NCI-H187 treated with DMSO at 0.1 percent for 48 hours (cell line): ENCODE data around the gene NEK7.
"Not testable (repeated sequence)": the region's sequence is repeated elsewhere in the genome, so short reads cannot be mapped to it uniquely, and the experiment has no call there.

Experiments
- DNase-seq: peaks from one replicate; lab custom pipeline; 2025; lab: John Stamatoyannopoulos, UW

Gene NEK7

GRCh38 chr1:198290089-198290683 lies 133.4 kb downstream of the NEK7 start:
- no peak for DNase-seq

GRCh38 chr1:198291036-198291435 lies 134.2 kb downstream of the NEK7 start:
- DNase-seq, result no peak

- DNase-seq, result no peak
These were observed 135.1 kb downstream of the NEK7 start for GRCh38 chr1:198291924-198292323.

- DNase-seq, result no peak
These were observed 138.4 kb downstream of the NEK7 start for GRCh38 chr1:198295225-198295624.

GRCh38 chr1:198295971-198296370 lies 139.2 kb downstream of the NEK7 start:
- no peak for DNase-seq

- no peak for DNase-seq
These were observed 140.5 kb downstream of the NEK7 start for GRCh38 chr1:198297281-198297680.

GRCh38 chr1:198298640-198299039 lies 141.8 kb downstream of the NEK7 start:
- DNase-seq, result no peak

- no peak for DNase-seq
These were observed 143.7 kb downstream of the NEK7 start for GRCh38 chr1:198300451-198300850.

- no peak for DNase-seq
These were observed 147.6 kb downstream of the NEK7 start for GRCh38 chr1:198304431-198304830.

GRCh38 chr1:198314817-198315216 lies 158.0 kb downstream of the NEK7 start:
- DNase-seq, result not testable (repeated sequence)

- DNase-seq, result not testable (repeated sequence)
These were observed 158.5 kb downstream of the NEK7 start for GRCh38 chr1:198315331-198315730.

GRCh38 chr1:198316546-198317100 lies 159.8 kb downstream of the NEK7 start:
- DNase-seq, result no peak

- no peak for DNase-seq
These were observed 161.3 kb downstream of the NEK7 start for GRCh38 chr1:198318085-198318484.

GRCh38 chr1:198320759-198321158 lies 164.0 kb downstream of the NEK7 start:
- DNase-seq, result no peak

GRCh38 chr1:198326232-198326631 lies 169.4 kb downstream of the NEK7 start:
- DNase-seq, result no peak

GRCh38 chr1:198326915-198327314 lies 170.1 kb downstream of the NEK7 start:
- DNase-seq, result no peak

GRCh38 chr1:198328458-198329032 lies 171.7 kb downstream of the NEK7 start:
- DNase-seq, result no peak

- no peak for DNase-seq
These were observed 174.3 kb downstream of the NEK7 start for GRCh38 chr1:198330982-198331615.

- no peak for DNase-seq
These were observed 176.9 kb downstream of the NEK7 start for GRCh38 chr1:198333744-198334143.

GRCh38 chr1:198335663-198336062 lies 178.9 kb downstream of the NEK7 start:
- no peak for DNase-seq

- DNase-seq, result no peak
These were observed 181.1 kb downstream of the NEK7 start for GRCh38 chr1:198337886-198338285.

GRCh38 chr1:198340139-198340538 lies 183.3 kb downstream of the NEK7 start:
- DNase-seq, result no peak

GRCh38 chr1:198346178-198346577 lies 189.4 kb downstream of the NEK7 start:
- DNase-seq, result no peak
